Neural cell (in vitro differentiated cells): ENCODE results near the gene SEPTIN2. TPM values are rescaled to one million over a fixed set of nuclear protein-coding genes. Genes with fewer than 3 reads are reported as not detected.
"Not testable (repeated sequence)": the region's sequence is repeated elsewhere in the genome, so short reads cannot be mapped to it uniquely, and the experiment has no call there.

Experiments
- H2AFZ ChIP-seq: fragments of 200-600, 300-800 bp; sonication (generic), shearing (Covaris generic); 2 replicates; pipeline ENCODE4 v1.6.0; 2014; ENCODE audit warnings: low read depth, mild to moderate bottlenecking, antibody characterized with exemption, low read length, moderate library complexity
- H3F3A ChIP-seq: fragments of 200-600 bp; shearing (Covaris generic); 2 replicates; pipeline ENCODE4 v1.6.1; 2016; ENCODE audit warnings: mild to moderate bottlenecking, moderate library complexity, mixed read lengths, antibody characterized with exemption, low read length; ENCODE audit not compliant: insufficient read depth, poor library complexity, severe bottlenecking
- H3K27ac ChIP-seq: fragments of 200-600, 300-800 bp; sonication (generic), shearing (Covaris generic); 2 replicates; pipeline ENCODE4 v1.5.1; 2014; ENCODE audit warnings: mild to moderate bottlenecking, low read length, moderate library complexity
- H3K27me3 ChIP-seq: fragments of 300-800, 200-600 bp; sonication (generic), shearing (Covaris generic); 2 replicates; pipeline ENCODE4 v1.6.0; 2014; ENCODE audit warnings: mild to moderate bottlenecking, low read depth, low read length, moderate library complexity; ENCODE audit not compliant: insufficient read depth
- H3K36me3 ChIP-seq: fragments of 300-800, 200-600 bp; sonication (generic), shearing (Covaris generic); 2 replicates; pipeline ENCODE4 v1.5.1; 2014; ENCODE audit warnings: mild to moderate bottlenecking, antibody characterized with exemption, low read length, moderate library complexity; ENCODE audit not compliant: insufficient read depth
- H3K4me2 ChIP-seq: fragments of 300-800, 200-600 bp; sonication (generic), shearing (Covaris generic); 2 replicates; pipeline ENCODE4 v1.6.0; 2014; ENCODE audit warnings: mild to moderate bottlenecking, low read length
- H3K4me3 ChIP-seq: fragments of 300-800, 200-600 bp; sonication (generic), shearing (Covaris generic); 2 replicates; pipeline ENCODE4 v1.5.1; 2014; ENCODE audit warnings: mild to moderate bottlenecking, low read length, moderate library complexity
- H3K79me2 ChIP-seq: fragments of 200-600 bp; shearing (Covaris generic); replicated peaks from 2 replicates; pipeline ENCODE4 v1.6.0; 2014; ENCODE audit warnings: mild to moderate bottlenecking, low read length, moderate library complexity; ENCODE audit not compliant: insufficient read depth
- H3K9ac ChIP-seq: fragments of 300-800, 200-600 bp; sonication (generic), shearing (Covaris generic); 2 replicates; pipeline ENCODE4 v1.6.1; 2016; ENCODE audit warnings: mild to moderate bottlenecking, low read length, mixed read lengths
- H3K9me2 ChIP-seq: fragments of 200-600 bp; shearing (Covaris generic); 2 replicates; pipeline ENCODE4 v1.6.1; 2016; ENCODE audit warnings: mild to moderate bottlenecking, low read length, mixed read lengths; ENCODE audit not compliant: insufficient read depth
- H3K9me3 ChIP-seq: fragments of 200-600, 300-800 bp; sonication (generic), shearing (Covaris generic); 2 replicates; pipeline ENCODE4 v1.6.1; 2016; ENCODE audit warnings: mild to moderate bottlenecking, mixed run types, low read length, moderate library complexity, mixed read lengths
- H4K20me1 ChIP-seq: fragments of 200-600 bp; shearing (Covaris generic); 2 replicates; pipeline ENCODE4 v1.6.1; 2016; ENCODE audit warnings: mild to moderate bottlenecking, mixed run types; ENCODE audit not compliant: insufficient read depth
- CTCF ChIP-seq: fragments of 450-650 bp; IDR thresholded peaks from 2 replicates; pipeline ENCODE4 v1.5.1; 2014; ENCODE audit warnings: antibody characterized with exemption, mild to moderate bottlenecking, moderate library complexity; ENCODE audit not compliant: poor library complexity, severe bottlenecking
- EP300 ChIP-seq: fragments of 450-650 bp; conservative IDR thresholded peaks from 2 replicates; pipeline ENCODE4 v1.6.1; 2014; ENCODE audit warnings: antibody characterized with exemption, mild to moderate bottlenecking, moderate library complexity; ENCODE audit not compliant: poor library complexity, severe bottlenecking
- EZH2 ChIP-seq: fragments of 200-600, 300-800 bp; shearing (Covaris generic), sonication (generic); IDR thresholded peaks from 2 replicates; pipeline ENCODE4 v1.6.1; 2014; ENCODE audit warnings: antibody characterized with exemption, low read length, borderline replicate concordance, mild to moderate bottlenecking; ENCODE audit not compliant: insufficient read depth, poor library complexity, severe bottlenecking
- MXI1 ChIP-seq: fragments of 450-650 bp; conservative IDR thresholded peaks from 2 replicates; pipeline ENCODE4 v1.6.1; 2014; ENCODE audit warnings: antibody characterized with exemption, mild to moderate bottlenecking; ENCODE audit not compliant: poor library complexity, severe bottlenecking
- POLR2AphosphoS5 ChIP-seq: IDR thresholded peaks from 2 replicates; pipeline ENCODE4 v1.6.1; 2012
- RAD21 ChIP-seq: fragments of 450-650 bp; conservative IDR thresholded peaks from 2 replicates; pipeline ENCODE4 v1.6.1; 2014; ENCODE audit warnings: antibody characterized with exemption, mild to moderate bottlenecking, moderate library complexity
- REST ChIP-seq: IDR thresholded peaks from 2 replicates; pipeline ENCODE4 v1.6.1; 2012; ENCODE audit warnings: borderline replicate concordance
- SMC3 ChIP-seq: fragments of 450-650 bp; conservative IDR thresholded peaks from 2 replicates; pipeline ENCODE4 v1.6.1; 2014; ENCODE audit warnings: antibody characterized with exemption, mild to moderate bottlenecking, moderate library complexity; ENCODE audit not compliant: poor library complexity
- TAF1 ChIP-seq: IDR thresholded peaks from 2 replicates; pipeline ENCODE4 v1.6.1; 2012; ENCODE audit warnings: low read depth
- polyA plus RNA-seq: library from polyadenylated mRNA; depleted of rRNA; stranded (reverse); fragments of >200 nt; gene quantifications from 2 replicates; pipeline ENCODE4 v1.2.3, GENCODE V29; 2014

The SEPTIN2 gene
- polyA plus RNA-seq, 1 donor from 2014 or later: 467 TPM

- Histone ChIP-seq H3K4me2 (peak overlapping the region; percentile 91), H3K9me2 (no peaks in the 10 kb centered on the region), H3K36me3 (no peaks in the 10 kb centered on the region), H3K79me2 (peaks cover 77% of the 10 kb centered on the region), H3K9me3 (no peaks in the 10 kb centered on the region), H3K9ac (peak overlapping the region; percentile 94), H2AFZ (no peak overlapping the region), H3K4me3 (peak overlapping the region; percentile 94), H3K27me3 (no peaks in the 10 kb centered on the region), H4K20me1 (no peaks in the 10 kb centered on the region), H3K27ac (peak overlapping the region; percentile 94), H3F3A (no peaks in the 10 kb centered on the region)
- TF ChIP-seq EP300 (no peak), RAD21 (no peak), TAF1 (no peak), REST (no peak), MXI1 (no peak), EZH2 (no peak), POLR2AphosphoS5 (no peak), SMC3 (no peak), CTCF (no peak)
Observed at GRCh38 chr2:241316825-241317224, 1.1 kb downstream of the SEPTIN2 start.

GRCh38 chr2:241317391-241317790, 1.7 kb downstream of the SEPTIN2 start:
- H3K9me2 ChIP-seq: no peaks in the 10 kb centered on the region
- H3K79me2 ChIP-seq: peaks cover 79% of the 10 kb centered on the region
- peak overlapping the region; percentile 91 for H3K4me2 ChIP-seq
- peak overlapping the region; percentile 94 for H3K4me3 ChIP-seq
- H3K9me3 ChIP-seq: no peaks in the 10 kb centered on the region
- TF ChIP-seq CTCF (no peak), POLR2AphosphoS5 (no peak), RAD21 (no peak), EP300 (no peak), SMC3 (no peak), TAF1 (no peak), REST (no peak), EZH2 (no peak), MXI1 (no peak)
- H3K9ac ChIP-seq: peak overlapping the region; percentile 94
- no peak overlapping the region for H2AFZ ChIP-seq
- no peak overlapping the region for H3K27ac ChIP-seq
- H4K20me1 ChIP-seq: no peaks in the 10 kb centered on the region
- H3F3A ChIP-seq: no peaks in the 10 kb centered on the region
- H3K27me3 ChIP-seq: no peaks in the 10 kb centered on the region
- H3K36me3 ChIP-seq: no peaks in the 10 kb centered on the region

- H3F3A ChIP-seq, H3K9me3 ChIP-seq, H3K27me3 ChIP-seq, H2AFZ ChIP-seq, H3K36me3 ChIP-seq, H3K4me2 ChIP-seq, H3K9ac ChIP-seq, H3K27ac ChIP-seq, H3K9me2 ChIP-seq, H4K20me1 ChIP-seq: not testable (repeated sequence)
- Histone ChIP-seq H3K4me3 (peak overlapping the region; percentile 94), H3K79me2 (peaks cover 87% of the 10 kb centered on the region)
Observed at GRCh38 chr2:241318830-241319229, 3.1 kb downstream of the SEPTIN2 start.
